Muscle layer of colon (tissue), 2 donors: Measurements from ENCODE around the gene OR56B1.

Source experiments
- H3K27ac ChIP-seq: one replicate; pipeline ENCODE4 v1.7.0; 2013; ENCODE audit warnings: low read depth, mild to moderate bottlenecking, low read length, moderate library complexity
- H3K27me3 ChIP-seq, 2 donors: one replicate each; pipeline ENCODE4 v1.7.0; 2013; ENCODE audit warnings: low read length in 2 of 2, mild to moderate bottlenecking in 2 of 2; ENCODE audit not compliant: insufficient read depth in 2 of 2, control insufficient read depth in 1 of 2
- H3K36me3 ChIP-seq: one replicate; pipeline ENCODE4 v1.7.0; 2013; ENCODE audit warnings: mild to moderate bottlenecking, low read length; ENCODE audit not compliant: insufficient read depth
- H3K4me1 ChIP-seq: one replicate; pipeline ENCODE4 v1.7.0; 2013; ENCODE audit warnings: mild to moderate bottlenecking, low read length; ENCODE audit not compliant: insufficient read depth
- H3K4me3 ChIP-seq, 2 donors: one replicate each; pipeline ENCODE4 v1.7.0; 2013; ENCODE audit warnings: low read length in 2 of 2, low read depth in 1 of 2, mild to moderate bottlenecking in 1 of 2, moderate library complexity in 1 of 2
- H3K9ac ChIP-seq: one replicate; pipeline ENCODE4 v1.7.0; 2013; ENCODE audit warnings: low read length
- H3K9me3 ChIP-seq: one replicate; pipeline ENCODE4 v1.7.0; 2013; ENCODE audit warnings: mild to moderate bottlenecking, low read length
- donor health status: abdominal sarcoma.
- donor health status: Adenocarcinoma of cecum.

The OR56B1 gene

DNA sequence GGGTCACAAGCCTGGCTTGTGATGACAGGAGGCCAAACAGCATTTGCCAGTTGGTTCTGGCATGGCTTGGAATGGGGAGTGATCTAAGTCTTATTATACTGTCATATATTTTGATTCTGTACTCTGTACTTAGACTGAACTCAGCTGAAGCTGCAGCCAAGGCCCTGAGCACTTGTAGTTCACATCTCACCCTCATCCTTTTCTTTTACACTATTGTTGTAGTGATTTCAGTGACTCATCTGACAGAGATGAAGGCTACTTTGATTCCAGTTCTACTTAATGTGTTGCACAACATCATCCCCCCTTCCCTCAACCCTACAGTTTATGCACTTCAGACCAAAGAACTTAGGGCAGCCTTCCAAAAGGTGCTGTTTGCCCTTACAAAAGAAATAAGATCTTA, 843 bp downstream of the OR56B1 start:
- no peaks in the 10 kb centered on the region for H3K36me3 ChIP-seq
- no peak overlapping the region for H3K27ac ChIP-seq
- H3K27me3 ChIP-seq = no peaks in the 10 kb centered on the region
- H3K9me3 ChIP-seq = peaks cover 4% of the 10 kb centered on the region
- no peak overlapping the region for H3K9ac ChIP-seq
- H3K4me3 ChIP-seq = no peak overlapping the region
- no peaks in the 10 kb centered on the region for H3K4me1 ChIP-seq

DNA sequence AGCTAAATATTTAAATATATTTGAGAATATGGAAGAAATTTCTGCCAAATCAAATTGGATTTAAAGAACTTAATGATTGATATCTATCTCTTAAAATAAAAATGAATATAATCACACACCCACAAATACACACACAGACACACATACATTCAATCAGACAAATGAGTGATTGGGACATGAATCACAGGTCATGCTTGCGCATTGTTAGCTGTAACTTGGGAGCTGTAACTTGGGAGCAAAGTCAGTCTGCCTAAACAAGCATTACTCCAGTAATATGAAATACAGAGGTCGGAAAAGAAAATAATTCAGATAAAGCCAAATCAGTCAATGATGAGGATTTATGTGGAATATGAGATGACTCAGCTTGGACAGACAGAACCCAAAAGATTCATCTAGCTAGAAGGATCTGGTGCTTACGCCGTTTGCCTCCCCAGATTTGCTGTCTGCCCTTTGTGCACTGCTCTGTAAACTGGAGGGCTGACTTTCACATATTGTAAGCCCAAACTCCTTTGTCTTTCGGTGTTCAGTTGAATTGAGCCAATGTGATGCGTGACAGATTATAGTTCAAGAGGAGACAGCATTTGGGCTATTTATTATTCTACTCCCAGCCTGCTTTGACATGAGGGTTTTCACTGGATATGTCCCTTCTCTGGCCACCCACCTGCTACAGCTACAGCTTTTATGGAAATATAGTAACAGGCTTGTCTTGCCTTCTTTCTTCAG, 1.6 kb downstream of the OR56B1 start:
- H3K4me3 ChIP-seq = no peak overlapping the region
- H3K36me3 ChIP-seq = no peaks in the 10 kb centered on the region
- no peak overlapping the region for H3K9ac ChIP-seq
- peaks cover 4% of the 10 kb centered on the region for H3K9me3 ChIP-seq
- no peaks in the 10 kb centered on the region for H3K4me1 ChIP-seq
- no peak overlapping the region for H3K27ac ChIP-seq
- H3K27me3 ChIP-seq = no peaks in the 10 kb centered on the region

DNA sequence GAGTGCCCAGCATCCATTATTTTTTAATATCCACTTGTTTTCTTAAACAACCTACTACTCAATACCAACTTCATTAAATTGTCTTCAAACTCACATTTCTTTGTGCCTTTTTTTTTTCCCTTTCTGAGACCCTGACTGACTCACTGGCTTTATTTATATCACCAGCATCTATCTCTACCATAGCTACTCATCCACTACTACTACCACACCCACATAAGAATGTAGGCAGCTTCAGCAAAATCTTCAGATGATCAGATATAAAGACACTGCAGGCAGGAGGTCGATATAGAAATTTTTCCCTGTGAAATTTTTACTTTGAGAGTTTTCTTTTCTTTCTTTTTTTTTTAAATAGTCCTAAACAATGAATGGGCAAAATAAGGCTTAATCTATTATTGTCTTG, 2.2 kb downstream of the OR56B1 start:
- Histone ChIP-seq H3K27ac (no peak overlapping the region), H3K9me3 (peaks cover 4% of the 10 kb centered on the region), H3K36me3 (no peaks in the 10 kb centered on the region), H3K4me3 (no peak overlapping the region), H3K4me1 (no peaks in the 10 kb centered on the region), H3K27me3 (no peaks in the 10 kb centered on the region), H3K9ac (no peak overlapping the region)

DNA sequence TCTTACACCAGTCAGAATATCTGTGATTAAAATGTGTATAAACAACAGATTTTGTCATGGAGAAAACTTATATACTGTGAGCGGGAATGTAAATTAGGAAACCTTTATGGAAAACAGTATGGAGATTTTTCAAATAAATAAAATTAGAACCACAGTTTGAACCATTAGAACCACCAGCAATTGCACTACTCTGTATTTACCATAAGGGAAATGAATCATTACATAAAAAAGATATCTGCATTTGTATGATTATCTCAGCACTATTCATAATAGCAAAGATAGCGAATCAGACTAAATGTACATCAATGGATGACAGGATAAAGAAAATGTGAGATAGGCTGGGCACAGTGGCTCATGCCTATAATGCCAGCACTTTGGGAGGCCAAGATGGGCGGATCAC, 10.4 kb downstream of the OR56B1 start:
- Histone ChIP-seq H3K4me3 (no peak overlapping the region), H3K27me3 (no peaks in the 10 kb centered on the region), H3K9me3 (peaks cover 1% of the 10 kb centered on the region), H3K27ac (no peak overlapping the region), H3K4me1 (no peaks in the 10 kb centered on the region), H3K36me3 (no peaks in the 10 kb centered on the region), H3K9ac (no peak overlapping the region)

GRCh38 chr11:5749836-5750235, 13.6 kb downstream of the OR56B1 start:
- H3K9ac ChIP-seq = no peak overlapping the region
- no peaks in the 10 kb centered on the region for H3K27me3 ChIP-seq
- no peaks in the 10 kb centered on the region for H3K36me3 ChIP-seq
- H3K27ac ChIP-seq = no peak overlapping the region
- no peaks in the 10 kb centered on the region for H3K9me3 ChIP-seq
- no peak overlapping the region for H3K4me3 ChIP-seq
- no peaks in the 10 kb centered on the region for H3K4me1 ChIP-seq

- Histone ChIP-seq H3K9me3 (no peaks in the 10 kb centered on the region), H3K27me3 (no peaks in the 10 kb centered on the region), H3K36me3 (no peaks in the 10 kb centered on the region)
Measured at GRCh38 chr11:5753943-5754342, 17.7 kb downstream of the OR56B1 start, which contains the start of gene OR52N4. Gene OR52N4, plus strand, starts transcription at chr11:5754243. Its CDS starts 498 bp downstream, at chr11:5754741.

GRCh38 chr11:5767056-5767455, 30.8 kb downstream of the OR56B1 start:
- H3K4me3 ChIP-seq = no peak overlapping the region
- no peaks in the 10 kb centered on the region for H3K27me3 ChIP-seq
- H3K9ac ChIP-seq = no peak overlapping the region
- no peaks in the 10 kb centered on the region for H3K36me3 ChIP-seq
- H3K9me3 ChIP-seq = no peaks in the 10 kb centered on the region
- no peaks in the 10 kb centered on the region for H3K4me1 ChIP-seq
- H3K27ac ChIP-seq = no peak overlapping the region

More at GRCh38 chr11:5753943-5754342, 17.7 kb downstream of the OR56B1 start, which contains the start of gene OR52N4:
- Histone ChIP-seq H3K27ac (no peak within 1 kb of the TSS), H3K9ac (no peak within 1 kb of the TSS), H3K4me1 (no peaks in the 10 kb centered on the region), H3K4me3 (no peak within 1 kb of the TSS)

- Histone ChIP-seq H3K36me3 (no peaks in the 10 kb centered on the region), H3K4me3 (no peak within 1 kb of the TSS), H3K4me1 (no peaks in the 10 kb centered on the region), H3K9me3 (no peaks in the 10 kb centered on the region), H3K9ac (no peak within 1 kb of the TSS), H3K27ac (no peak within 1 kb of the TSS), H3K27me3 (no peaks in the 10 kb centered on the region)
Measured at GRCh38 chr11:5783255-5783654, 47.0 kb downstream of the OR56B1 start, which contains the start of gene OR52N5. Gene OR52N5, minus strand, starts transcription at chr11:5783355. Its CDS starts 4,721 bp downstream, at chr11:5778634.
